MG63 (cell line): ENCODE data around the gene SCLT1. TPM values are rescaled to one million over a fixed set of nuclear protein-coding genes. Genes with fewer than 3 reads are reported as not detected.
"Not testable (repeated sequence)": the region's sequence is repeated elsewhere in the genome, so short reads cannot be mapped to it uniquely, and the experiment has no call there.

ENCODE experiments used
- DNase-seq: peaks from one replicate; pipeline ENCODE4 v3.0.0-alpha.2; 2020
- H3K27me3 ChIP-seq: fragments of 250-450 bp; sonication (Bioruptor Pico); 2 replicates; pipeline ENCODE4 v1.5.1; 2020; ENCODE audit warnings: mild to moderate bottlenecking, moderate library complexity
- H3K36me3 ChIP-seq: fragments of 250-450 bp; sonication (Bioruptor Pico); 2 replicates; pipeline ENCODE4 v1.5.1; 2020; ENCODE audit warnings: mild to moderate bottlenecking, moderate library complexity
- H3K4me3 ChIP-seq: fragments of 250-450 bp; sonication (Bioruptor Pico); 2 replicates; pipeline ENCODE4 v1.5.1; 2020; ENCODE audit warnings: mild to moderate bottlenecking, moderate library complexity
- H3K9me3 ChIP-seq: fragments of 250-450 bp; sonication (Bioruptor Pico); 2 replicates; pipeline ENCODE4 v1.5.1; 2020; ENCODE audit warnings: mild to moderate bottlenecking, moderate library complexity
- total RNA-seq: library from RNA; depleted of rRNA; stranded (reverse); fragments of >200 nt; shearing (Covaris generic); gene quantifications from 2 replicates; pipeline ENCODE4 v1.2.3, GENCODE V29; 2014; ENCODE audit warnings: low replicate concordance; rRNA removed

SCLT1 gene
- total RNA-seq, result 13.6 and 13.9 TPM in 2 replicates

DNA sequence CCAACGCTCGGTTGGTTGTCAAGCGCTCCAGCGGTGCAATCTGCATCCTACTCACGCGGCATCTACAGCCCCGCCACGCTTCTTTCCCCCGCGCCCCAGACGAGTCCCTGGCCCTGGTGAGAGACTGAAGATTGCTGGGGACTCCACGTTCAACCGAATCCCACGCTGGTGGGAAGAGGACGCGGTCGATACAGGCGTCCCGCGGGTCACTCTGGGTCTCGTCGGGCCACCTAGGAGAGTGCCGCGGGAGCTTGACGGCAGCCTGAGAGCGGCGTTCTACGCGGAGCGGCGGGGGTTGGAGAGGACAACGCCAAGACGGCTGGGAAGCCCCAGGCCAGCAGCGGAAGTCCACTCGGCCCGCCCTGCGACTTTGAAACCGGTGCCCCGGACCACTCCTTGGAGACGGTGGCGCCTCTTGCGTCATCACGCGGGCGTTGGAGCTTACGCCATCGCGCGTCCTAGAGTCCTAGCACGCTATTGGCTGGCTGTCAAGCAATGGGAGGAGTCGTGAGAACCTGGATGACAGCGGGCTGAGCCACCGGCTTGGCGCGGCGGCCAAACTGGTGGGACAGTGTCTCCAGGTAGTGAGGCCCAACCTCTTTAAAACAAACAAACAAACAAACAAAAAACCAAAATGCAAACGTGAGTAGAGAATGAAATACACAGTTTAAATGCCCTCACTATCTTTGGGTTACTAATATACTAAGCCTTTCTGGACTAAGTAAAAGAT lies at the start of gene SCLT1:
TSS of gene SCLT1 (minus strand) at position 349 of the 730 bp plus-strand sequence. CDS start 436 bp downstream, outside the sequence.
- Histone ChIP-seq H3K27me3 (no peaks in the 10 kb centered on the region), H3K36me3 (no peaks in the 10 kb centered on the region), H3K4me3 (peak within 1 kb of the TSS; percentile 74), H3K9me3 (no peaks in the 10 kb centered on the region)
- peak; percentile 97 for DNase-seq

DNA sequence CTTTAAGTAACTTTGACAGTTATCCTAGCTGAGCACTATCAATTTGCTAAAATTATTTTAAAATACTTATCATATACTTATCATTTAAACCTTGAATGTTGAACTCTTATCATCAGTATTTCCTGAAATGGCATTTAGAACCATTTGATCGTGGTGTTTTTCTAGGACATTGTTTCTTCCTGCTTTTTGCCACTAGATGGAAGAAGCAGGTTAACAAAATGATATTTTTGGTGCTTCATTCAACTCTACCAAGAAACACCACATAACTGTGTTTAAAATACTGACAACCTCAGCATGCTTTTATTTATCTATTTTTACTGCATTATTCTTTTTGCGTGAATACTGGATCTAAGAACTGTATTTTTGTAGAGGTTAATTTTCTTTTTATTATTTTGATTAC lies 47.2 kb upstream of the SCLT1 start:
- no peak for DNase-seq
- H3K27me3 ChIP-seq, result no peaks in the 10 kb centered on the region
- H3K4me3 ChIP-seq, result no peak overlapping the region
- H3K36me3 ChIP-seq, result no peaks in the 10 kb centered on the region
- H3K9me3 ChIP-seq, result no peaks in the 10 kb centered on the region

DNA sequence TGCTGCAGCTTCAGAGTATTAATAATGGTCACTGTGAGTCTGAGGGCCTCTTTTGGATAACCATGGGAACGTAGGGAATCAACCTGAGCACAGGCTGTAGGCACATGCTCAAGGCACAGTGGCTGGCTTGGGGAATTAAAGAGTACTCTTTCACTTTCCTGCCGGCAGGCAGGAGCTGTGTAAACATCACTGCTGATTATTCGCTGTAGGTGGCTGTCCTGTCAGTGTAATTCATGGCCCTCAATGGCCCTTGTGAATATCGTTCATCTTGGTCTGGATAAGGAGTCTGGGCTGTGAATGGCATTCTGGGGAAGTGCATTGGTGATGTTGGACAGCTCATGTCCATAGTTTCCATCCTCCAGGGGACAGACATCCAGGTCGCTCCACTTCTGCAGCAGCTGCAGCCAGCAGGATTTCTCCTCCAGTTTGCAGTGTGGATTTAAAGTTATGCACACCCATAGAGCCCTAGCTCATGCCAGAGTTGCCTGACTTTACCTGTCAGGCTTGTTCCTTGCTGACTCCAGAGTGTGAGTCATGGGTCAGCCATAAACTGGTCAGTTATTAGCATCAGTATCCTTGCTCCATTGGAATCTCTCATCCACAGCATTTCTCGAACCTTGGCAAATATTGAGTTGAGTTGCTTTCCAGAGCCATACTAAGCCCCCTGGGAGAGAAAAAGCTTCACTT lies 45.6 kb upstream of the SCLT1 start:
- DNase-seq, result no peak
- no peaks in the 10 kb centered on the region for H3K27me3 ChIP-seq
- H3K9me3 ChIP-seq, result no peaks in the 10 kb centered on the region
- H3K4me3 ChIP-seq, result no peak overlapping the region
- no peaks in the 10 kb centered on the region for H3K36me3 ChIP-seq

DNA sequence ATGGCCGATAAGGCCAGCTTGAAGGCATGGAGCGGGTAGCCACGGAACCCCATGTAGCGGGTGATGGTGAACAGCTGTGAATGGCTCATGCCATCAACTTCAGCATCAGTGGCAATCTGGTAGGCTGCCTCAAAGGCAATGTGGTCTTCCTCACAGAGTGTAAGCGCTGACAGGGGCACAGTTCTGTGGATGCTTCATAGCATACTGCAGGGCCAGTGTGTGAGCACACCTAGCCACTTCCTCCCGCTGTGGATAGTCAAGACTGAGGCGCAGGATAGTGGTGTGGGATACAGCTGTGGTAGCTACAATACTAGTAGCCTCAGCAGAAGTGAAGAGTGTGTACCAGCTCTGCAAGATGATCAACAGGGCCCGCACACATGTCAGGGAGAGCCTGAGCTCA lies 43.1 kb upstream of the SCLT1 start:
- no peaks in the 10 kb centered on the region for H3K9me3 ChIP-seq
- H3K27me3 ChIP-seq, result no peaks in the 10 kb centered on the region
- no peak overlapping the region for H3K4me3 ChIP-seq
- H3K36me3 ChIP-seq, result no peaks in the 10 kb centered on the region
- no peak for DNase-seq

DNA sequence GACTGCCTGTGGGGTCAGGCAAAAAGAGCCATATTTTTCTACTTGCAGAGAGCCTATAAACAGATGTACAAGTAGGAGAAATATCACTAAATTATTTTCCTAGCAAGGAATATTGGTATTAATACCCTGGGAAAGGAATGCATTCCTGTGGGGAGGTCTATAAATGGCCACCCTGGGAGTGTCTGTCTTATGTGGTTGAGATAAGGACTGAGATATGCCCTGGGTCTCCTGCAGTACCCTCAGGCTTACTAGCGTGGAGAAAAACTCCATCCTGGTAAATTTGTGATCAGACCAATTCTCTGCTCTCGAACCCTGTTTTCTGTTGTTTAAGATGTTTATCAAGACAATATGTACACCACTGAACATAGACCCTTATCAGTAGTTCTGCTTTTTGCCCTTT lies 38.0 kb upstream of the SCLT1 start:
- H3K4me3 ChIP-seq, result no peak overlapping the region
- no peaks in the 10 kb centered on the region for H3K27me3 ChIP-seq
- no peak for DNase-seq
- H3K36me3 ChIP-seq, result no peaks in the 10 kb centered on the region
- no peaks in the 10 kb centered on the region for H3K9me3 ChIP-seq

DNA sequence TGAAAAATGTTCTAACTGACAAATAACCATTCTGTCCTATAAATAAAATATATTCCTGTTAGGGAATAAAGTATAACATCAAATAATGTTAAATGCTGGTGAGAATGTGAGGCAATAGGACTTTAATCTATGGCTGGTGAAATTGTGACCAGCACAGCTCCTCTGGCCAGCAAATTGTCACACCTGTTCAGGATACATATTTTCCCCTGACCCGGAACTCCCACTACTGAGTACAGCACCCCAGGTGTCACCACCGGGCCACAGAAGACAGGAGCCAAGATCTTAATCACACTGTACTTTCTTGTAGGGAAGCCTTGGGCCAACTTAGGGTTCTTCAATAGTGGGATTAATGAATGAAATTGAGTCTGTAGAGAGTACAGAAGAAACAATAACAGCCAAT lies 35.8 kb upstream of the SCLT1 start:
- no peak for DNase-seq
- H3K9me3 ChIP-seq, result no peaks in the 10 kb centered on the region
- H3K36me3 ChIP-seq, result no peaks in the 10 kb centered on the region
- no peaks in the 10 kb centered on the region for H3K27me3 ChIP-seq
- H3K4me3 ChIP-seq, result no peak overlapping the region

DNA sequence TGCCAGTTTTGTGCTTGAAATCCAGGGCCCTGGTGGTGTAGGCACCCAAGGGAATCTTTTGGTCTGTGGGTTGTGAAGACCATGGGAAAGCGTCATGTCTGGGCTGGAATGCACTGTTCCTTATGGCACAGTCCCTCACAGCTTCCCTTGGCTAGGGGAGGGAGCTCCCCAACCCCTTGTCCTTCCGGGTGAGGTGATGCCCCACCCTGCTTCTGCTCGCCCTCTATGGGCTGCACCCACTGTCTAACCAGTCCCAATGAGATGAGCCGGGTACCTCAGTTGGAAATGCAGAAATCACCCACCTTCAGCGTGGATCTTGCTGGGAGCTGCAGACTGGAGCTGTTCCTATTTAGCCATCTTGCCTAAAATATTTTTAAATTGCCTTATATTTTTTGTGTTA lies 33.3 kb upstream of the SCLT1 start:
- not testable (repeated sequence) for H3K4me3 ChIP-seq, DNase-seq, H3K27me3 ChIP-seq, H3K36me3 ChIP-seq, H3K9me3 ChIP-seq

DNA sequence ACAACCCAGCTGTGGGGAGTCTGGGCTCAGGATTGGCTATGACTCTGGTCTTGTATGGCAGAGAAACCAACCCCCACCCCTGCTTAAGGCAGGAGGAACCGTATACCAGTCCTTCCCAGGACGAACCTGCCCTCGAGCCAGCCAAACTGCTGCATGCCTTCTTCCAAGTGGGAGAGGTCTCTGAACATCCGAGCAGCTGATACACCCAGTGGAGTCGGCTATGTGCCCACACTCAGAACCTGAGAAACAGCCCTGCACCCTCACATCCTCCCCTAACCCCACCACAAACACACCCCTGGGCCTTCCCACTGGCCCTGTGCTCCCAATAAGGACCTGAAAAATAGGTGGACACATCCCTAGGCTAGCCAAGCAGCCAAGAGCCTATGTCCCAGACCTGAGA lies 24.4 kb upstream of the SCLT1 start:
- no peaks in the 10 kb centered on the region for H3K36me3 ChIP-seq
- DNase-seq, result no peak
- no peaks in the 10 kb centered on the region for H3K27me3 ChIP-seq
- no peak overlapping the region for H3K4me3 ChIP-seq
- H3K9me3 ChIP-seq, result no peaks in the 10 kb centered on the region

DNA sequence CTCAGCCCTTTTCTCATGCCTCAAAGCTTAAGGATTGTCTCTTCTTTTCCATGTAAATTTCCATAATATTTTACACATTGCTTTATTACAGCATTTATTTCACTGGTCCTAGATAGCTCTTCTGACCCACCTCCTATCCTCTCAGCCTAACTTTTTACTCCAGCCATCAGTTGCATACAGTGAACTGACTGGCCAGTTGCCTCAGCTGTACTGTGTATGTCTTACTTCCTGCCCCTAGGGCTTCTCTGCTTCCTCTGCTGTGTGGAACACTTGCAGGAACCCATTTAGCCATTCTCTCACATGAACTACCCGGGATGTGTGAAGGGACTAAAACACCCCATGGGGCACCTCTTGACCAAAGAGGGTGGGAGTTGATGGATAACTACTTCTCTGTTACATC lies 20.6 kb upstream of the SCLT1 start:
- DNase-seq, result no peak
- Histone ChIP-seq H3K9me3 (no peaks in the 10 kb centered on the region), H3K36me3 (no peaks in the 10 kb centered on the region), H3K27me3 (no peaks in the 10 kb centered on the region), H3K4me3 (no peak overlapping the region)

DNA sequence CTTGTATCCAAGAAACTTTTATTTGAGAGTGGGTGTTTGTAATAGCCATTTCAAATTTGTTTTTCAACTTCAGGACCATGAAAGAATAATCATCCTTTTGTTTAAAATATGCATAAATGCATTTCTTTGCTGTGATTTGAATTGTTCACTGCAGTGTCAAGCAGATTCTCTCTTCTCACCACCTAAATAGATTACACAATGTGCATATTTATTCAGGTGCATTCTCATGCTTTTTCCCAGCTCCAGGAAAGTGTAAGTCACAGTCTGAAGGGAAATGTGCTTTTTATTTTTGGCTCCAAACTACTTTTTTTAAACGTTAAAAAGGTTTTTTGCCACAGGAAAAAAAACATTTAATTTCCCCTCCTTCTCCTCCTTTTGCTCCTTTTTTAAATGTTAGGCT lies 20.1 kb upstream of the SCLT1 start:
- H3K36me3 ChIP-seq, result no peaks in the 10 kb centered on the region
- no peak for DNase-seq
- no peak overlapping the region for H3K4me3 ChIP-seq
- H3K27me3 ChIP-seq, result no peaks in the 10 kb centered on the region
- H3K9me3 ChIP-seq, result no peaks in the 10 kb centered on the region

DNA sequence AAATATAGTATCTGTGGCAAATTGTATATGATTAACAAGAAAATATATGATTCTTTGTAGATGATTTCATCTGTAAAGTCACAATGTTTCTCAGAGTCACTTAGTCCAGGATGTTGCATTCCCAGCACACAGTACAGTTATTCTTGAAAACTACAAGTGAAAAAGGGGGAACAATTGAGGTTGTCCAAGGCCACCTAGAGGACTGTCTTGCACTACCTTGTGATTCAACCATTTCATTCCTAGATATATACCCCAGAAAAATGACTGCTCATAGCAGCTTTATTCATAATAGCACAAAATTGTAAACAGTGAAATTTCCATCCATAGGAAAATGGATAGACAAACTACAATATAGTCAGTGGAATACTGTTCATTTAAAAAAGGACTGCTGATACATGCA lies 18.6 kb upstream of the SCLT1 start:
- Histone ChIP-seq H3K9me3 (no peaks in the 10 kb centered on the region), H3K4me3 (no peak overlapping the region), H3K27me3 (no peaks in the 10 kb centered on the region), H3K36me3 (no peaks in the 10 kb centered on the region)
- DNase-seq, result no peak

DNA sequence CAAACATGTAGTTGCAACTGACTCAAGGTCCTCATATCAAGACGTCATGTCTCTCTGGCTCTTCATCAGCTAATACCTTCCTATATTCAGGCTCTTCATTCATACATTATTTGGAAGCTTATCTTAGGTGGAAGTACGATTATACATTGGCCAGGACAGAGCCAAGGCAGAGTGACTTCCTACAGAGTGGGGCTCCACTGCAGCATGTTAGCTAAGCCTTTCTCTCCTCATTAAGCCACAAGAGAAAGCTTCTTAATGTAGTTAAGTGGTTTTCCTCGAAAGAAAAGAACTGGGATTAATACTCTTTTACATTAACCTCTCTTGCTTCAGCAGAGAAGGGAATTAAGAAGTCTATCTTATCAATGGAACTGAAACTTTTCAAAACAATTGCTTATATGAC lies 17.6 kb upstream of the SCLT1 start:
- H3K4me3 ChIP-seq, result no peak overlapping the region
- no peaks in the 10 kb centered on the region for H3K27me3 ChIP-seq
- no peak for DNase-seq
- no peaks in the 10 kb centered on the region for H3K36me3 ChIP-seq
- H3K9me3 ChIP-seq, result no peaks in the 10 kb centered on the region

DNA sequence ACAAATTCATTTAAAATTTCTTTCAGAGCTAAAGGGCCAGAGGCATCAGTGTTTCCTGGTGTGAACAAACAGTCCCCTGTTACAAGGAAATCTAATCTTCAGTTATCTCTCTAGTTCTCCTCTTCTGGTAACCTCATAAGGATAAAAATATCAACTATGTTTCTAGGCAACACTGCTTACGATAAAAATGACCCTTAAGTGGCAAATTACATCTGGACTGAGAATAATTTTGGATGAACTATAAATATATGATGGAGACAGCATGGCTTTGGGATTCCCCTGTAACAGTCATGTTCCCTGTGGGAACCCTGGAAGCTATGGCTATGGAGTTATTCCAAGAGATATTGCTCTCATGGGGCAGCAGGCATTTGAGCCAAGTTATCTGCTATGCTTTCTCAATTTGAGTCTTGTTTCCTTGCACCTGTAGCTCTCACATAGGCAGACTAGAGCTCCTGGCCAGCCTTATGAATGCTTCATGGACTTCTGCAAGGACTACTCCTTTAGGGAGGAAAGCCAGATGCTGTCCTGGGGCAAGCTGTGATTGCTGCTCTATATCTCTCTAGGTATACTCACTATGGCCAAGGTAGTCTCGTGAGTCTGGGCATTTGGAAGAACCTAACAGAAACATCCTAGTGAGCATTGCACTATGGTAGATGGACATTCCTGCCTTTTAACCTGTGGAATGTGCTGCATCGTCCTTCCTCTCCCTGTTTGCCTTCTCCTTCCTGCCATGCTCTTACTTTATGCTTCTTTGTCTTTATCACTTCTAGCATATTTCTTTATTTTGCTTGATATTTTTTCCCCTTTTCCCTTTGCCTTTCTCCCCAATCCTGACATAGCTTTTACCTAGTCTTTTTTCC lies 16.9 kb upstream of the SCLT1 start:
- no peaks in the 10 kb centered on the region for H3K9me3 ChIP-seq
- no peak overlapping the region for H3K4me3 ChIP-seq
- no peaks in the 10 kb centered on the region for H3K27me3 ChIP-seq
- no peaks in the 10 kb centered on the region for H3K36me3 ChIP-seq
- no peak for DNase-seq

DNA sequence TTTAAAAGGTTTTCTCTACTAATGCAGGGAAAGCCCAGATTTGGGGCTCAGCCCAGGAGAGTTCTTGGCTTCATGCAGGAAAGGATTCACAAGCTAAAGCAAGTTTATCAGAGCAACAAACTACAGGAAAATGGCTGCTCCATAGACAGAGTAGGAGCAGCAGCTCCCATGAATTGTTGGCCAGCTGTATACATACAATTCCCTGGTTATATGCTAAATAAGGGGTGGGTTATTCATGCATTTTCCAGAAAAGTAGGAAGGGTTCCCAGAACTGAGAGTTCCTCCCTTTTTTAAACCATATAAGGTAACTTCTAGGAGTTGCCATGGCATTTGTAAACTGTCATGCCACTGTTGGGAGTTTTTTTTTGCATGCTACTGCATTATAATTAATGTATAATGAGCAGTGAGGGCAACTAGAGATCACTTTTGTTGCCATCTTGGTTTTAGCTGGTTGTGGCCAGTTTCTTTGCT lies 5.2 kb upstream of the SCLT1 start:
- no peak for DNase-seq
- H3K36me3 ChIP-seq, result no peaks in the 10 kb centered on the region
- H3K27me3 ChIP-seq, result no peaks in the 10 kb centered on the region
- no peaks in the 10 kb centered on the region for H3K9me3 ChIP-seq
- no peak overlapping the region for H3K4me3 ChIP-seq

DNA sequence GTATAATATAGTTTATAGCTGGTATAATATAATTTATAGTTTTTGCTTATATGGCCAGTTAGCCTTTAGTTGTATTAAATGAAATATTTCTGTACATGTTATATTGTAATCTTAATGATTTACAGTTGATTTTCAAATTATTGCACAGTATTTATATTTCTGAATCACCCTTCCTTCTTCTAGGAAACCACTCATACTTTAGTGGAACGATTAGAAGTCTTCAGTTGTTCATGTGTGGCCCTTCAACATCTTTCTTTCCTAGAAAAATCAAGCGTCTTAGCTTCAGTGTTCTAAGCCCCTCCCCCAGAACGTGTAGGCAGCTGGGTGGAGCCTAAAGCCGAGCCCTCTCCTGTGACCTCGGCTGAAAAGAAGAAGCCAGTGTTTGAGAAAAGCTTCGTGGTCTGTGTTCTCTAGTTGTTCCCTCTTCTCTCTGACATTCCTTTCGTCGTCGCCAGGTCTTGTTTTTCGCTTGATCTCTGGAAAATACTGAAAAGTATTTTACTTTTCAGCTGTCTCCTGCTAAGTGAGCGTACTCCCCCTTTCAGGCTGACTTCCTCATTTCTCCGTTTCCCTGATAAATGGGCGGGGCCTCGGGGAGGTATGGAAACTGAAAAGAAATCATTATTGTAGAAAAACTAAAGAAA lies 2.6 kb upstream of the SCLT1 start, which contains the start of gene C4orf33:
TSS of gene C4orf33 (plus strand) at position 342 of the 644 bp plus-strand sequence. CDS start 6,459 bp downstream, outside the sequence.
- peak; percentile 55 for DNase-seq
- Histone ChIP-seq H3K9me3 (no peaks in the 10 kb centered on the region), H3K4me3 (peak within 1 kb of the TSS; percentile 74), H3K36me3 (no peaks in the 10 kb centered on the region), H3K27me3 (no peaks in the 10 kb centered on the region)

DNA sequence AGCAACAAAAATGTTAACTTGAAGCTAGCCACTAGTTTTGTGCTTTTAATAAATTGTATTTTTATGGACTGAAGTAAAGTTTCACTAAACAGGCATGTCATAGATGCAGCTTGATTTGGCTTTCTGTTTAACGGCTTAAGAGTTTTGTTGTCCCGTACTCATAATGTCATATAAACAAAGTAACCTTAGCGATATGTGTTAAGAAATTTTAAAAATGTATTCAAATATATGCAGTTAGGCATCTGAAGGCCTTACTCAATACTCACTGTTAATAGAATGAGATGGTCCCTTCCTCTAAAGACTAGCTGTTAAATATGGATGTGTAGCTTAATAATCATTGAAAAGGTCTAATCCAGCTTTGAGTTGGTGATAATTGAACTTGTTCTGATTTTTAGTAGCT lies 1.0 kb upstream of the SCLT1 start:
- DNase-seq, result no peak

More for the DNA sequence above, 1.0 kb upstream of the SCLT1 start:
- Histone ChIP-seq H3K4me3 (peak overlapping the region; percentile 74), H3K27me3 (no peaks in the 10 kb centered on the region), H3K9me3 (no peaks in the 10 kb centered on the region), H3K36me3 (no peaks in the 10 kb centered on the region)
